GM21526 (cell line): Measurements from ENCODE around the gene ROM1.
"Not testable (repeated sequence)": the region's sequence is repeated elsewhere in the genome, so short reads cannot be mapped to it uniquely, and the experiment has no call there.

ENCODE experiments used
- ATAC-seq: cut with Tn5 transposase; IDR thresholded peaks from one replicate; pipeline ENCODE4 v1.9.1; 2021; ENCODE audit warnings: moderate library complexity; ENCODE audit not compliant: unreplicated experiment, low FRiP score

ROM1 gene, protein sequence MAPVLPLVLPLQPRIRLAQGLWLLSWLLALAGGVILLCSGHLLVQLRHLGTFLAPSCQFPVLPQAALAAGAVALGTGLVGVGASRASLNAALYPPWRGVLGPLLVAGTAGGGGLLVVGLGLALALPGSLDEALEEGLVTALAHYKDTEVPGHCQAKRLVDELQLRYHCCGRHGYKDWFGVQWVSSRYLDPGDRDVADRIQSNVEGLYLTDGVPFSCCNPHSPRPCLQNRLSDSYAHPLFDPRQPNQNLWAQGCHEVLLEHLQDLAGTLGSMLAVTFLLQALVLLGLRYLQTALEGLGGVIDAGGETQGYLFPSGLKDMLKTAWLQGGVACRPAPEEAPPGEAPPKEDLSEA

GRCh38 chr11:62612366-62613290, at the start of gene ROM1, which contains the start of gene EML3:
TSS of gene ROM1 (plus strand) at chr11:62613257. CDS start at chr11:62613282, 25 bp downstream.
TSS of gene EML3 (minus strand) at chr11:62612775. CDS start at chr11:62612457, 318 bp downstream.
- peak; percentile 46 for ATAC-seq

- ATAC-seq, result no peak
These were observed 47.8 kb upstream of the ROM1 start for GRCh38 chr11:62565100-62565802.

DNA sequence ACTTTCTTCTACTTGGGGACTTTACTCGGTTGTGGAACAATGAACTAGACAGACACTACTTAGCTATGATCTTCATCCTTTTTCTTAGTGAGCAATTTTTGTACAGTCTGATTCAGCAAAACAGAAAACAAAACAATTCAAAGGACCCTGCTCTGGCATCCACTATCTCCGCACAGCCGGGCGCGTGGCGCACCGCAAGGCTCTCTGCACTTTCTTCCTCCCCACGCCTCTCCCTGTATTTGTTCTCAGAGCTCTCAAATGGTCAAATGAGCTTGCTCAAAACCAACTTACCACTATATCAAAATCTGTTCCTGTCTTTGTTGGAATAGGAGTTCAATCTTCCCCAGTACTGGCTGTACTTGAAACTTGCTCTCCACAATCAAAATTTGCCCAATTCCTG, 46.8 kb upstream of the ROM1 start:
- ATAC-seq, result no peak

- ATAC-seq, result no peak
These were observed 45.9 kb upstream of the ROM1 start for GRCh38 chr11:62567018-62567633.

DNA sequence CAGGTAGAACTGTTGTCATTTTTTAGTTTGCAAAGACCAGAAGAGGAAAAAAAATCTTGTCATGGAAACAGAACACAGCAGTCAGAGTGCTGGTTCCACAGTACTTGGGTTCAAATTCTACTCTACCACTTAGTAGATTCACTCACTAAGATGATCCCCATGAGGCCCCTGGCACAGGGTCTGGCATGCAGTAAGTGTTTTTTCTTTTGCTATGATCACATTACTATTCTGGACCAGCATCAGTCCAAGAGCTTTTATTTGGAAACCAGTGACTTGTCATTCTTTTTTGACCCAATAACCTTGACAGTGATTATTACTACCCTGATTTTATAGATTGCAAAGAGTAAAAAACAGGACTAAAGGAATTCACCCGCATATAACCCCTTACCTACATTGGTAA, 43.4 kb upstream of the ROM1 start:
- no peak for ATAC-seq

GRCh38 chr11:62570903-62571302, 42.2 kb upstream of the ROM1 start:
- ATAC-seq, result not testable (repeated sequence)

- ATAC-seq, result not testable (repeated sequence)
These were observed 41.6 kb upstream of the ROM1 start for GRCh38 chr11:62571493-62571892.

DNA sequence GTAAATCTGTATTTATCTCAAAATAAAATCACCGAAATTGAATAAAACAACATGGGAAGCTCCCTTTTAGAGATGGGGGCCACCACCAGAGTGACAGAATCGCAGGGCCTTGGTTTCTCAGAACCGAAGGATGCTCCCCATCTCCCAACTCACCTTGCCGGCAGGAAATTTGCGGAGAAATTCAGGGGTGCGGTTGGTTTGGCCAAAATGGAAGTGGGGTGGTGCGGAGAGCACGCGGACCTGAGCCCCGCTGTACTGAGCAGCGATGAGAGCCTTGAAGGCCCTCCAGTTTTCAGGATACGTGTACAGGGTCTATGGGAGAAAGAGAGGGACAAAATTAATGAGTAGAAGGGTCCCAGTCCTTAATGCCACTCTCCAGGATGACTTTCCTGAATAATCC, 40.6 kb upstream of the ROM1 start:
- no peak for ATAC-seq

DNA sequence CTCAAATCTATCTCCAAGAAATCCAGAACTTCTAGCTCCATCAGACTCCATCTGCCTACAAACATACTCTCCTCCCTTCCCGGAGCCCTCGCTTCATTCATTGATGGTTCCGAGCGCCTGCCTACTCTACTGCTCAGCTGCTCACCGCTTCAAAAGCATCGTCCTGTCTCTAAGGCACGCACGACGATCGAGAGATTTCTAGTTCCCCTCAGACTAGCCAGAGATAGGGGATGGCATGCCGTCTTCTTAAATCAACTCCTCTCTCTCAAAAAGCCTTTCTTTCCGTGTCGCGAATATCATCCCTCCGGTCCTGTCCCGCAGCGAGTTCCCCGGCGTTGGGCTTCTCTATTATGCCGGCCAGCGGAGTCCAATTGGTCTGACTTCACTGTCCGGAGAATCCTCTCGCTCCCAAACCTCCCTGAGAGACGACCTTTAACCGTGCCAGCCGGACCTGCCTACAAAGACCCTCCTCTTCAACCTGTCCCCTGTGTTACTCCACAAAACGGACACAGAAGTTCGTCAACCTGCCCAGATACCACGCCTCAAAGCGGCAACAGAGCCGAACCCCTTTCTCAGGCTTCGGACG, 40.0 kb upstream of the ROM1 start:
- no peak for ATAC-seq

DNA sequence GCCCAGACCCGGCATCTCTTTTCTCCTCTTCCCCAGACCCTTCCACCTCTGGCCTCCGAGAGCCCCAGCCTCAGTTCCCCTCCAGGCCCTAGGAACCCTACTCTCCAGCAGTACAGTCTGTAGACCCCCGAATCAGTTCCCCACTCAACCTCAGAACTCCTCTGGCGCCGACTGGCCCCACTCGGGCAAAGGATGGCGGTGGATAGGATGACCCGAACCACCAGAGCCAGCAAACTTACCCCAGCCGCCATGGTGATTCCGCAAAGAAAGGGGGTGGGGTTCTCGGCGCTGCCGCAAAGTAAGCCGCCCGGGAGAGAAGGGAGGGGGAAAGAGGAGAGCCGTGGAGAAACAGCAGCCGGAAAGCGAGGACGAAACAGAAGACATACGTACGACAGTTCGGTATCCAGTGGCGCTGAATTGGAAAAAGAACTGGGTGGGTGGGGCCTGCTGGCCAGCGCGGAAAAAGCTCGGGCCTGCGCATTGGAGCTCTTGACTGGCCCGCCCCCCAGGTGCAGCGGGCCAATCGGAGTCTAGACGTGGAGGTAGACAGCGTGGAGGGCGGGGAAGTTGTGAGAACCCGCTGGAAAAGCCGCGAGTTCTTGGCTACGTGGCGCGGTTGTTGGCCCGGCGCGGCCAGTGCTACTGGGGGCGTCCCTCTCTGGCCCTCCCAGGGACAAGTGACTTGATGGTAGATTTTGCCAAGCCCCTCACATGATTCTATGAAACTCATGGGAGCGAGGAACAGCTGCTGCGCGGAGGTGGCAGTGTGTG, 39.3 kb upstream of the ROM1 start, which contains the start of gene EEF1G:
EEF1G (minus strand) TSS at position 300 of the 771 bp plus-strand sequence; CDS start at position 251, 49 bp downstream.
- ATAC-seq, result peak; percentile 77

DNA sequence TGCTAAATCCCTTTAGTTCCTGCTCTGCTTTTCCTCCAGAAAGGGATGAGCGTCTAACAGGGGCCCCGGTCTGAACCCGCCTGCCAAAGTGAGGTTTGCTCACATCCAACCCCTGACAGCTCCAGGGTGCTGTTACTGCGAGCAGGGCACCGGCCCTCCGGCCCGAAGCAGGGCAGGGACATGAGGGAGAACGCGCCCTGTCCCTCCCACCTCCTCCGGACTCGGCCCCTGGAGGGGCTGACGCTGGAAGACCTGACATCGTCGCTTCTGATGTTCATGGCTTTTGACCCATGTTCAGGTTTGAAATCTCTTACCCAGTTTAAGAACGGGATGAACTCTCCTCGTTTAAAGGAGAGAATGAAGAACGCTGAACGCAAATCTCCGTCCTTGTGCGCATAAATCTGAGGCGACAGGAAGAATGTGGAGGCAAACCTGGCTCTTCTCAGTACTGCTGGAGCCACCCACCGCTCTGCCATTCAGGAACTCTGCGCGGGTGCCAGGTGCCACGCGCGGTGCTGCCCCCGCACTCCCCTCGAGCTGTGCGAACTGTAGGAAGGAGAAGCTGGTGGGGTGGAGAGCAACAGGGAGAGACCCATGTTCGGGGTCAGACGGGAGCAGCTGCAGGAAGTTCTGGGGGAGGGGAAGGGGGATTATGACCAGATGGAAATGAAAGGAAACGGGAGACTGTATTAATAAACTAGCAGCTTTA, 38.5 kb upstream of the ROM1 start:
- ATAC-seq, result no peak

- no peak for ATAC-seq
These were observed 37.9 kb upstream of the ROM1 start for GRCh38 chr11:62575156-62575555.

GRCh38 chr11:62575837-62576236, 37.2 kb upstream of the ROM1 start:
- no peak for ATAC-seq

DNA sequence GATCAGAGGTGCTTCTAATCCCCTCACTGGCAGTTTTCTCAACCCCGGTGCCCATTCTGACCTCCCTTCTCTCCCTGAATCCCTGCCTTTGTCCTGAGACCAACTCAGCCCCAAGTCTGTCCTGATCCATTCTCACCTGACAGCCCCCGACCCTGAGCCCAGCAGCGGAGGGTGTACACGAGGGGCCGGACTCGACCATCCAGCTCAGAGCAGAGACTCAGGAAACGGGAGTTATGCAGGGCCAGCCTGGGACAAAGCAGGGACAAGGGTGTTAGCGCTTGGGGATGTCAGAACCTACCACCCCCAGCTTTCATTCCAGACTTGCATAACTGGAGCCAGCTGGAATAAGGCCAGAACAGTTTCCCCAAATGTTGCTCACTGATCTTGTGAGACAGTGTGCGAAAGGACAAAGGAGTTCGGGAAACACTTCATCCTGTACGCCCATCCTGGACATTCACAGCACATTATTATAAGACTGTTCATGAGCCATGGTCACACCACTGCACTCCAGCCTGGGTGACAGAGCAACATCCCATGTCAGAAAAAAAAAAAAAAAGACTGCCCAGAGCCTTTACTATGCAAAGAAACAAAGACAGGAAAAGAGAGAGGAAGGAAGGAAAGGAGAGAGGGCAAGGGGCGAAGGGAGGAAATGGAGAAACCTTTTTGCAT, 35.9 kb upstream of the ROM1 start:
- ATAC-seq, result no peak

DNA sequence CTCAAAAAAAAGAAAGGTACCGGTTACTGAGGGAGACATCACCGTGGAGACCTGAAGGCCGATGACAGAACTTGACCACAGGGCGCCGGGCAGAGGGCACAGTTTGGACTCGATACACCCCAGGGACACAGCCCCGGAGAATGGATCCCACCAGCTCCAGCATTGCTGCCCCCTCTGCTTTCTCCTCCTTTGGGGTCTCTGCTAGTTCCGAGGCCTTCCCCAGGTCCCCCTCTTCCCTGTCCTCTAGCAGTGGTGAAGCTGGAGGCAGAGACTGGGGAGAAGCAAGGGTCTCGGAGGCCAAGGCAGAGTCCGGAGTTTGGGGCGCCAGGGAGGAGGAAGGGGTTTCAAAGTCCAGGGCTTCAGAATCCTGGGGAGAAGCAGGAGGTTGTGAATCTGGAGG, 34.5 kb upstream of the ROM1 start:
- ATAC-seq, result no peak

- no peak for ATAC-seq
These were observed 33.8 kb upstream of the ROM1 start for GRCh38 chr11:62579252-62579651.

DNA sequence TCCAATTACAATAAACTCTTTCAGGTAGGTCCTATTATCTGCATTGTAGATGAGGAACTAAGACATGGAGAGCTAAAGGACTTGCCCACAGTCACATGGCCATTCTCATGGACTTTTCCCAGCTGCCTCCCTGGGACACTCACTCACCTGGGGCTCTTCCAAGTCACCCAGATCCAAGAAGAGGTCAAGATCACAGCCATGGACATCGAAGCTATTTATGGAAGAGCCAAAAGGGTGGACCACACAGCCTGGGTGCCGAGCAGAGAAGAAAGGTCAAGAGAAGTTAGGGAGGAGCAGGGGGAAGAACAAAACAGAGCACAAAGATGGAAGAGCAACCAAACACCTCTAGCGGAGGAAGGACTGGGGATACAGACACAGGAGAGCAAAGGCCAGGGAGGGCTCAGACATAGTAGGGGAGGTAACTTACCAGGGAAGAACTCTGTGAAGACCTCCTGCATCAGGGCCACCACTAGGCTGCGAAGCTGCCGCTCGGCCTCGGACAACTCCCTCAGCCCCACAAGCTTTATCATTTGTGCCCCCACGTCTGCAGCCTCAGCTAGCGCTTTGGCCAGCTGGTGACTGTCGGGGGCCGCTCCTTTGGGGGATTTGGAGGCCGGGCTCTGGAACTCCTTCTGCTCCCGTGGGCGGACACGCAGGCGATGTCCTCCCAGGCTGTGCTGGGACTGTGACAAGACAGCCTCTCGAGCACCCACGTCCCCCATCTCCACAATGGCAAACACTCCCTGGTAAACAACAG, 31.9 kb upstream of the ROM1 start:
- ATAC-seq, result no peak
